ENCODE data around the gene GPSM1.

GPSM1 gene

GRCh38 chr9:136292026-136292538 lies 35.3 kb upstream of the GPSM1 start:
- Histone ChIP-seq H3K9me3 (ENCODE audit: insufficient read depth, low read length, severe bottlenecking) (peaks cover 3% of the 10 kb centered on the region), H3K27me3 (ENCODE audit: insufficient read depth, low read length, poor library complexity) (no peaks in the 10 kb centered on the region), H3K36me3 (ENCODE audit: insufficient read depth, low read length) (no peaks in the 10 kb centered on the region), H3K4me1 (ENCODE audit: insufficient read depth, low read length) (no peaks in the 10 kb centered on the region), H2AFZ (ENCODE audit: low read depth, low read length) (no peak overlapping the region), H3K79me2 (ENCODE audit: insufficient read depth, low read length) (no peaks in the 10 kb centered on the region), H3K27ac (ENCODE audit: low read length) (no peak overlapping the region), H3K4me2 (ENCODE audit: insufficient read depth, low read length) (no peak overlapping the region), H3K9ac (ENCODE audit: low read depth, low read length) (no peak overlapping the region), H3K4me3 (ENCODE audit: low read depth in 1 of 2, low read length in 2 of 2) (no peak overlapping the region), H4K20me1 (ENCODE audit: insufficient read depth, low read length) (no peaks in the 10 kb centered on the region)
- no peak for ATAC-seq (ENCODE audit: insufficient read depth, low read depth)
- TF ChIP-seq EZH2 (IDR thresholded peaks at IDR 0.05; ENCODE audit: borderline replicate concordance, low read depth, low read length, severe bottlenecking) = no peak
- no peak for TF ChIP-seq CTCF (IDR thresholded peaks at IDR 0.05; ENCODE audit: borderline replicate concordance, extremely low read depth, low read length, poor library complexity, severe bottlenecking)
- no peak for DNase-seq

GRCh38 chr9:136292591-136293448 lies 34.5 kb upstream of the GPSM1 start:
- no peaks in the 10 kb centered on the region for H3K27me3 ChIP-seq (ENCODE audit: insufficient read depth, low read length, poor library complexity)

GRCh38 chr9:136293476-136294077 lies 33.8 kb upstream of the GPSM1 start:
- no peak for TF ChIP-seq EZH2 (IDR thresholded peaks at IDR 0.05; ENCODE audit: borderline replicate concordance, low read depth, low read length, severe bottlenecking)
- Histone ChIP-seq H3K9ac (ENCODE audit: low read depth, low read length) (no peak overlapping the region), H4K20me1 (ENCODE audit: insufficient read depth, low read length) (no peaks in the 10 kb centered on the region), H3K27me3 (ENCODE audit: insufficient read depth, low read length, poor library complexity) (no peaks in the 10 kb centered on the region), H3K36me3 (ENCODE audit: insufficient read depth, low read length) (no peaks in the 10 kb centered on the region), H3K79me2 (ENCODE audit: insufficient read depth, low read length) (no peaks in the 10 kb centered on the region), H3K4me2 (ENCODE audit: insufficient read depth, low read length) (no peak overlapping the region), H3K4me1 (ENCODE audit: insufficient read depth, low read length) (no peaks in the 10 kb centered on the region), H3K9me3 (ENCODE audit: insufficient read depth, low read length, severe bottlenecking) (peaks cover 3% of the 10 kb centered on the region), H3K27ac (ENCODE audit: low read length) (no peak overlapping the region), H3K4me3 (ENCODE audit: low read depth in 1 of 2, low read length in 2 of 2) (no peak overlapping the region), H2AFZ (ENCODE audit: low read depth, low read length) (no peak overlapping the region)
- no peak for ATAC-seq (ENCODE audit: insufficient read depth, low read depth)
- DNase-seq = no peak

More at GRCh38 chr9:136292591-136293448, 34.5 kb upstream of the GPSM1 start:
- Histone ChIP-seq H3K79me2 (ENCODE audit: insufficient read depth, low read length) (no peaks in the 10 kb centered on the region), H3K4me3 (ENCODE audit: low read depth in 1 of 2, low read length in 2 of 2) (no peak overlapping the region), H2AFZ (ENCODE audit: low read depth, low read length) (no peak overlapping the region), H3K27ac (ENCODE audit: low read length) (no peak overlapping the region), H3K9me3 (ENCODE audit: insufficient read depth, low read length, severe bottlenecking) (peaks cover 3% of the 10 kb centered on the region), H3K9ac (ENCODE audit: low read depth, low read length) (no peak overlapping the region), H3K4me1 (ENCODE audit: insufficient read depth, low read length) (no peaks in the 10 kb centered on the region), H3K4me2 (ENCODE audit: insufficient read depth, low read length) (no peak overlapping the region), H4K20me1 (ENCODE audit: insufficient read depth, low read length) (no peaks in the 10 kb centered on the region), H3K36me3 (ENCODE audit: insufficient read depth, low read length) (no peaks in the 10 kb centered on the region)
- DNase-seq (no peak), ATAC-seq (ENCODE audit: insufficient read depth, low read depth) (no peak)
- TF ChIP-seq CTCF (IDR thresholded peaks at IDR 0.05; ENCODE audit: borderline replicate concordance, extremely low read depth, low read length, poor library complexity, severe bottlenecking) = no peak
- no peak for TF ChIP-seq EZH2 (IDR thresholded peaks at IDR 0.05; ENCODE audit: borderline replicate concordance, low read depth, low read length, severe bottlenecking)

GRCh38 chr9:136294437-136294836 lies 32.9 kb upstream of the GPSM1 start:
- TF ChIP-seq EZH2 (IDR thresholded peaks at IDR 0.05; ENCODE audit: borderline replicate concordance, low read depth, low read length, severe bottlenecking) = no peak
- TF ChIP-seq CTCF (IDR thresholded peaks at IDR 0.05; ENCODE audit: borderline replicate concordance, extremely low read depth, low read length, poor library complexity, severe bottlenecking) = no peak
- ATAC-seq (ENCODE audit: insufficient read depth, low read depth) (no peak), DNase-seq (no peak)
- H3K79me2 ChIP-seq (ENCODE audit: insufficient read depth, low read length) = no peaks in the 10 kb centered on the region
- H3K9ac ChIP-seq (ENCODE audit: low read depth, low read length) = no peak overlapping the region
- H4K20me1 ChIP-seq (ENCODE audit: insufficient read depth, low read length) = no peaks in the 10 kb centered on the region
- H3K4me3 ChIP-seq (ENCODE audit: low read depth in 1 of 2, low read length in 2 of 2) = no peak overlapping the region
- no peaks in the 10 kb centered on the region for H3K4me1 ChIP-seq (ENCODE audit: insufficient read depth, low read length)
- no peaks in the 10 kb centered on the region for H3K36me3 ChIP-seq (ENCODE audit: insufficient read depth, low read length)
- H2AFZ ChIP-seq (ENCODE audit: low read depth, low read length) = no peak overlapping the region
- H3K27me3 ChIP-seq (ENCODE audit: insufficient read depth, low read length, poor library complexity) = no peaks in the 10 kb centered on the region
- peaks cover 3% of the 10 kb centered on the region for H3K9me3 ChIP-seq (ENCODE audit: insufficient read depth, low read length, severe bottlenecking)
- no peak overlapping the region for H3K27ac ChIP-seq (ENCODE audit: low read length)
- no peak overlapping the region for H3K4me2 ChIP-seq (ENCODE audit: insufficient read depth, low read length)

Data from DND-41 (cell line).